Panc1 (cell line): Measurements from ENCODE around the gene L3MBTL3. TPM values are rescaled to one million over a fixed set of nuclear protein-coding genes. Genes with fewer than 3 reads are reported as not detected.
"Not testable (repeated sequence)": the region's sequence is repeated elsewhere in the genome, so short reads cannot be mapped to it uniquely, and the experiment has no call there.

ENCODE experiments used
- ATAC-seq: fragments of 200-7000 bp; cut with Tn5 transposase; 2 replicates; pipeline ENCODE4 v1.9.1; 2020; ENCODE audit warnings: mild to moderate bottlenecking, moderate library complexity
- BruUV-seq: library from RNA; stranded (reverse); fragments of 400-500 nt; replicated peaks from 2 replicates; lab custom pipeline; 2021; lab: Mats Ljungman, UMichigan
- CTCF ChIA-PET: fragments of 300-600 bp; sonication (Branson Sonifier 250); formaldehyde crosslinking; loops from one replicate; lab custom pipeline; 2022; ENCODE audit warnings: antibody characterized with exemption; lab: Charles Lee
- POLR2A ChIA-PET: fragments of 300-600 bp; sonication (Branson Sonifier 250); formaldehyde crosslinking; loops from one replicate; lab custom pipeline; 2022; ENCODE audit warnings: antibody characterized with exemption; lab: Charles Lee
- DNase-seq: peaks from one replicate; pipeline ENCODE4 v3.0.0-alpha.2; 2010; ENCODE audit warnings: low read depth, low spot score
- H3K27ac ChIP-seq: 2 replicates; pipeline ENCODE4 v1.5.1; 2011; ENCODE audit warnings: mild to moderate bottlenecking, low read length, inconsistent platforms
- H3K27me3 ChIP-seq: fragments of 200-500 bp; sonication (Bioruptor generic); 2 replicates; pipeline ENCODE4 v1.6.0; 2014; ENCODE audit warnings: low read length, inconsistent platforms; ENCODE audit not compliant: control insufficient read depth, insufficient read depth
- H3K36me3 ChIP-seq: fragments of 200-500 bp; sonication (Bioruptor generic); 2 replicates; pipeline ENCODE4 v1.5.1; 2014; ENCODE audit warnings: inconsistent platforms, mild to moderate bottlenecking, low read length, moderate library complexity; ENCODE audit not compliant: control insufficient read depth, insufficient read depth
- H3K4me1 ChIP-seq: 2 replicates; pipeline ENCODE4 v1.5.1; 2011; ENCODE audit warnings: inconsistent platforms, mild to moderate bottlenecking, low read length, moderate library complexity; ENCODE audit not compliant: control insufficient read depth, insufficient read depth
- H3K4me3 ChIP-seq, 2 experiments: 2 replicates each; pipeline ENCODE4 v1.5.1; 2011 to 2012; ENCODE audit warnings: low read depth in 2 of 2, low read length in 2 of 2, mild to moderate bottlenecking in 2 of 2, inconsistent platforms in 1 of 2, moderate library complexity in 1 of 2
- H3K9me3 ChIP-seq: fragments of 200-500 bp; sonication (Bioruptor generic); 2 replicates; pipeline ENCODE4 v1.5.1; 2014; ENCODE audit warnings: low read depth, mild to moderate bottlenecking, inconsistent platforms, low read length, moderate library complexity; ENCODE audit not compliant: control insufficient read depth, insufficient read depth
- CTCF ChIP-seq: fragments of 450-650 bp; IDR thresholded peaks from 2 replicates; pipeline ENCODE4 v1.5.1; 2017; ENCODE audit warnings: mild to moderate bottlenecking
- POLR2AphosphoS5 ChIP-seq: IDR thresholded peaks from 2 replicates; pipeline ENCODE4 v1.6.1; 2012; ENCODE audit warnings: mild to moderate bottlenecking, low read depth, low read length, moderate library complexity
- REST ChIP-seq, 2 experiments: IDR thresholded peaks; 2 replicates each; pipeline ENCODE4 v1.6.1; 2011 to 2012; ENCODE audit warnings: low read depth in 2 of 2, control low read depth in 1 of 2, low read length in 1 of 2, mild to moderate bottlenecking in 1 of 2, moderate library complexity in 1 of 2; ENCODE audit not compliant: insufficient read depth in 1 of 2
- SIN3A ChIP-seq: IDR thresholded peaks from 2 replicates; pipeline ENCODE4 v1.6.1; 2012; ENCODE audit warnings: low read depth, mild to moderate bottlenecking, low read length, moderate library complexity, borderline replicate concordance; ENCODE audit not compliant: insufficient read depth
- TCF7L2 ChIP-seq: IDR thresholded peaks from 2 replicates; pipeline ENCODE4 v1.6.1; 2011; ENCODE audit warnings: mild to moderate bottlenecking, low read depth, low read length, inconsistent platforms
- in situ Hi-C: cut with HindIII; loops from 2 replicates; pipeline ENCODE4 v1.10.0; 2016; ENCODE audit warnings: low sequenced_read_pairs, low pct_unique_long_range_greater_than_20kb
- intact Hi-C: fragments of 100-400 bp; cut with micrococcal nuclease; formaldehyde crosslinking; loops from one replicate; pipeline ENCODE4 v1.10.0; 2022; ENCODE audit not compliant: unreplicated experiment
- total RNA-seq: library from RNA; stranded (reverse); gene quantifications from one replicate; pipeline ENCODE4 v1.2.1, GENCODE V29; 2021; ENCODE audit not compliant: unreplicated experiment

Gene L3MBTL3
- total RNA-seq, 1 experiment from 2014 or later: 4.2 TPM

- no peak overlapping the region for H3K27ac ChIP-seq
- ChIA-PET POLR2A (no interaction called here), CTCF (no interaction called here)
- H3K4me1 ChIP-seq: no peaks in the 10 kb centered on the region
- intact Hi-C loops (no loop called here), in situ Hi-C loops (no loop called here)
- ATAC-seq: no peak
- no TSS peak for BruUV-seq
- no peak for DNase-seq
- no peaks in the 10 kb centered on the region for H3K27me3 ChIP-seq
- no peak for TF ChIP-seq SIN3A
- TF ChIP-seq REST (IDR thresholded peaks at IDR 0.05; ENCODE audit: insufficient read depth in 1 of 2, low read depth in 2 of 2, low read length in 1 of 2): no peak
- TF ChIP-seq POLR2AphosphoS5: no peak
- no peak for TF ChIP-seq TCF7L2
- TF ChIP-seq CTCF: no peak
- no peak overlapping the region for H3K4me3 ChIP-seq
- no peaks in the 10 kb centered on the region for H3K36me3 ChIP-seq
- no peaks in the 10 kb centered on the region for H3K9me3 ChIP-seq
Measured at GRCh38 chr6:130167655-130168054, 149.3 kb downstream of the L3MBTL3 start.

- BruUV-seq, intact Hi-C loops, H3K27me3 ChIP-seq, ATAC-seq, in situ Hi-C loops, DNase-seq, POLR2A ChIA-PET, H3K9me3 ChIP-seq, H3K4me1 ChIP-seq, H3K4me3 ChIP-seq, H3K36me3 ChIP-seq, H3K27ac ChIP-seq, CTCF ChIA-PET: not testable (repeated sequence)
Measured at GRCh38 chr6:130170160-130170559, 151.8 kb downstream of the L3MBTL3 start.

- intact Hi-C loops, in situ Hi-C loops, DNase-seq, CTCF ChIA-PET, H3K9me3 ChIP-seq, ATAC-seq, H3K4me1 ChIP-seq, H3K36me3 ChIP-seq, H3K4me3 ChIP-seq, H3K27me3 ChIP-seq, BruUV-seq, H3K27ac ChIP-seq: not testable (repeated sequence)
- POLR2A ChIA-PET: interaction anchor here (0.6 kb wide), 1 partner anchor 31 kb away, joined by 4 read pairs; no protein-coding TSS in a partner anchor
Measured at GRCh38 chr6:130173377-130174004, 155.1 kb downstream of the L3MBTL3 start.
